ENCODE results near the gene TMED5.
"Not testable (repeated sequence)": the region's sequence is repeated elsewhere in the genome, so short reads cannot be mapped to it uniquely, and the experiment has no call there.

The TMED5 gene

GRCh38 chr1:93172778-93173177, 7.4 kb downstream of the TMED5 start:
- H3K4me3 ChIP-seq (ENCODE audit: low read length) = no peak overlapping the region
- DNase-seq (ENCODE audit: low read depth) = no peak
- TF ChIP-seq, protein P1, sequence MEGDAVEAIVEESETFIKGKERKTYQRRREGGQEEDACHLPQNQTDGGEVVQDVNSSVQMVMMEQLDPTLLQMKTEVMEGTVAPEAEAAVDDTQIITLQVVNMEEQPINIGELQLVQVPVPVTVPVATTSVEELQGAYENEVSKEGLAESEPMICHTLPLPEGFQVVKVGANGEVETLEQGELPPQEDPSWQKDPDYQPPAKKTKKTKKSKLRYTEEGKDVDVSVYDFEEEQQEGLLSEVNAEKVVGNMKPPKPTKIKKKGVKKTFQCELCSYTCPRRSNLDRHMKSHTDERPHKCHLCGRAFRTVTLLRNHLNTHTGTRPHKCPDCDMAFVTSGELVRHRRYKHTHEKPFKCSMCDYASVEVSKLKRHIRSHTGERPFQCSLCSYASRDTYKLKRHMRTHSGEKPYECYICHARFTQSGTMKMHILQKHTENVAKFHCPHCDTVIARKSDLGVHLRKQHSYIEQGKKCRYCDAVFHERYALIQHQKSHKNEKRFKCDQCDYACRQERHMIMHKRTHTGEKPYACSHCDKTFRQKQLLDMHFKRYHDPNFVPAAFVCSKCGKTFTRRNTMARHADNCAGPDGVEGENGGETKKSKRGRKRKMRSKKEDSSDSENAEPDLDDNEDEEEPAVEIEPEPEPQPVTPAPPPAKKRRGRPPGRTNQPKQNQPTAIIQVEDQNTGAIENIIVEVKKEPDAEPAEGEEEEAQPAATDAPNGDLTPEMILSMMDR (IDR thresholded peaks at IDR 0.05; ENCODE audit: insufficient read depth, low read depth, low read length, missing control alignments) = no peak

DNA sequence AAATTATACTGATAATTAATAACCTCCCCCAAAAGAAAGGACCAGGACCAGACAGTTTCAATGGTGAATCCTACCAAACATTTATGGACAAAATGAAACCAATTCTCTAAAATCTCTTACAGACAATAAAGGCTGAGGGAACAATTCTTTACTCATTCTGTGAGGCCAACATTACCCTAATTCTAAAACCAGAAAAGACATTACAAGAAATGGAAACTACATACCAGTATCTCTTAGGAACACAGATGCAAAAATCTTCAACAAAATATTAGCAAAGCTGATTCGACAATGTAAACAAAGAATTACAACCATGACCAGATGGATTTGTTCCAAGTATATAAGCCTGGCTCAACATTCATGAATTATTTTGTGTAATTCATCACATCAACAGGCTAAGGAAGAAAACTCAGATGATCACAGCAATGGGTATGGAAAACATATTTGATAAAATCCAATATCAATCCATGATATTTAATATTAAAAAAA, 8.6 kb downstream of the TMED5 start:
- no peak for DNase-seq (ENCODE audit: low read depth)
- TF ChIP-seq, protein P1 (IDR thresholded peaks at IDR 0.05; ENCODE audit: insufficient read depth, low read depth, low read length, missing control alignments) = no peak
- H3K4me3 ChIP-seq (ENCODE audit: low read length) = no peak overlapping the region

- not testable (repeated sequence) for DNase-seq (ENCODE audit: low read depth); H3K4me3 ChIP-seq (ENCODE audit: low read length)
Observed at GRCh38 chr1:93170141-93170678, 10.0 kb downstream of the TMED5 start.

- TF ChIP-seq, protein P1 (IDR thresholded peaks at IDR 0.05; ENCODE audit: insufficient read depth, low read depth, low read length, missing control alignments) = no peak
- no peak for DNase-seq (ENCODE audit: low read depth)
- H3K4me3 ChIP-seq (ENCODE audit: low read length) = no peak overlapping the region
Observed at GRCh38 chr1:93167006-93167405, 13.2 kb downstream of the TMED5 start.

DNA sequence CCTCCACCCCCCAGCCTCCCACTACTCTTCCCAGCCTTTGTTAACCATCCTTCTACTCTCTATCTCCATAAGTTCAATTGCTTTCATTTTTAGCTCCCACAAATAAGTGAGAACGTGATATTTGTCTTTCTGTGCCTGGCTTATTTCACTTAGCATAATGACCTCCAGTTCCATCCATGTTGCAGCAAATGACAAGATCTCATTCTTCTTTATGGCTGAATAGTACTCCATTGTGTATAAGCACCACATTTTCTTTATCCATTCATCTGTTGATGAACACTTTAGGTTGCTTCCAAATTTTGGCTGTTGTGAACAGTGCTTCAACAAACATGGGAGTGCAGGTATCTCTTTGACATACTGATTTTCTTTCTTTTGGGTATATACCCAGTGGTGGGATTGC, 14.3 kb downstream of the TMED5 start:
- H3K4me3 ChIP-seq (ENCODE audit: low read length); DNase-seq (ENCODE audit: low read depth): not testable (repeated sequence)

GRCh38 chr1:93164816-93165215, 15.4 kb downstream of the TMED5 start:
- no peak for DNase-seq (ENCODE audit: low read depth)
- no peak overlapping the region for H3K4me3 ChIP-seq (ENCODE audit: low read length)
- TF ChIP-seq, protein P1 (IDR thresholded peaks at IDR 0.05; ENCODE audit: insufficient read depth, low read depth, low read length, missing control alignments) = no peak

GRCh38 chr1:93163314-93163713, 16.9 kb downstream of the TMED5 start:
- DNase-seq (ENCODE audit: low read depth); H3K4me3 ChIP-seq (ENCODE audit: low read length): not testable (repeated sequence)

- H3K4me3 ChIP-seq (ENCODE audit: low read length) = no peak overlapping the region
- no peak for DNase-seq (ENCODE audit: low read depth)
- TF ChIP-seq, protein P1 (IDR thresholded peaks at IDR 0.05; ENCODE audit: insufficient read depth, low read depth, low read length, missing control alignments) = no peak
Observed at GRCh38 chr1:93159337-93159736, 20.9 kb downstream of the TMED5 start.

- TF ChIP-seq, protein P1 (IDR thresholded peaks at IDR 0.05; ENCODE audit: insufficient read depth, low read depth, low read length, missing control alignments) = no peak
- no peak overlapping the region for H3K4me3 ChIP-seq (ENCODE audit: low read length)
- peak; percentile 10 for DNase-seq (ENCODE audit: low read depth)
Observed at GRCh38 chr1:93155335-93155734, 24.9 kb downstream of the TMED5 start.
